HG03439 (cell line): Measurements from ENCODE around the gene FAM13A.

Experiments
- ATAC-seq: cut with Tn5 transposase; IDR thresholded peaks from one replicate; pipeline ENCODE4 v1.9.1; 2021; ENCODE audit warnings: mild to moderate bottlenecking, moderate library complexity; ENCODE audit not compliant: unreplicated experiment

The FAM13A gene

DNA sequence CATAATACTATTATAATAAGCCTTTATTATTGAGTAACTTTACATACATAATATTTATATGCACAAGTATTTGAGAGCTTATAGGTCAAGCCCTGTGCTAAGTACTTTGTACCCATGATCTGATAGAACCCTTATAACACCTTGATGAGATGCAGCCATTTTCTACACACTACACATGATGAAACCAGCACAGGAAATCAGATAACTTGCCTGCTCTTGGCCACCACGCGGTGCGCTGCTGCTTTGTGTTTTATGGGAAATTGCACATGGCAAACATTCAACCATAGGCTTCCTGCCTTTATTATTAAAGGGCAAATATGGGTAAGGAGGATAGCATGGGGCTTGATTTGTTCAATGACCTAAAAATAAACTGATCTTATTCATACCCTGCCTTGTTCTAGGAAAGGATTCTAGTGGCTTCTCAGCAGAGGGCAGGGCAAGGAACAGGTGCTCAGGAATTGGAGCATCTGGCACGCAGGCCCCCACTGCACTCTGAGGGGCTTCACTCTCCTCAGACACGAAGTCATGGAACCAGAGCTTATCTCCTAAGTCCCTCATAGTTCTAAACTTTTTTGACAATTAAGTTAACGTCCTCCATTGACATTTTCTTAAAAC is 327.7 kb downstream of the FAM13A start:
- no peak for ATAC-seq

DNA sequence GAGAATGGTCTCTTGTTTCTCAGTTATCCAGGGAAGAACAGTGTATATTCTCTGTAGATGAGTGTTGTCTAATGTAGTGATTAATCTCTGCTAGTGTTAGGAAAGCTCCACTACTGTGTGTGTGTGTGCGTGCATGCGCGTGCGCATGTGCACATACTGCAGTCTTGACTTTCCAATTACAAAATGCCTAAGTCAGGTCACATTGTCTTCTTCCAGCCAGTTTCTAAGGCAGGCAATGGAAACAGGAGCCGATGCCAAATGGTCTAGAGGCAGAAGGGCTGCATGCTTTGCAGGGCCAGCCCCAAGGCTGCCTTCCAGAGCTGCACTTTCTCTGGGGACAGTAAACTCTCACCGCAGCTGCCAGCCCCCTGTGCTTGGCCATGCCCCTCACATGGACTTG is 328.8 kb downstream of the FAM13A start:
- ATAC-seq = no peak

DNA sequence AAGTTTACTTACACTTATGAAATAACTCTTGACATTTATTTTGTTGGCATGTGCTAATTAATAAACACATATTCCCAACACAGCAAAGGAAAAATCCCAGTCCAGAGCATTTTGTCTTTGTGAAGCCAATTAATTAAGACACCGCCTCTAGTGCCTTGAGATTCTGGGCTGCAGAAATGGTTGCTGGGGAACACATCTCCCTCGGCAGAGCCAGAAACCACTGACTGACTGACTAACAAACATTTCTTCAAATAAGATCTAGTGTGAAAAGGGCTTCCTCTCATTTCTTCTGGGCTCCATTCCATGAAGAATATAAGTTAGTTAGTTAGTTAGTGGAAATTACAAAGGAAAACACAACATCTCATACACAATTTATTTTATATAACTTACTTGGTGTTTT is 331.0 kb downstream of the FAM13A start:
- ATAC-seq = no peak

DNA sequence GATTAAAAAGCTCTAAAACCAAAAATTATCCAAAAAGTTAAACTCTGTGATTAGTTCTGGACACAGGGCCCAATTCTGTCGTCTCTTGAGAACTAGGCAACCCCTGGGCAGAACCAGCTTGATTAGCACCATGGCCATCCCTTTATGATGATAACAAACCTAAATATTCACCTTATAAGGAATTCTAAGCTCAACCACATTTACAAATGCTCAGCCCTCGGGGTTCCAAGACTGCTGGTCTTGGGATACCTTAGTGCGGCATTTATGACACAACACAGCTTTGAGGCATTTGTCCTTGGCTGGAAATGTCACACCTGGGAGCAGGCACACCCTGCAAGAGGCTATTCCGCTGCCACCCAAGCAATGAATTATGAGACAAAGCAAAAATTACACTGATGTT is 331.8 kb downstream of the FAM13A start:
- ATAC-seq = no peak

DNA sequence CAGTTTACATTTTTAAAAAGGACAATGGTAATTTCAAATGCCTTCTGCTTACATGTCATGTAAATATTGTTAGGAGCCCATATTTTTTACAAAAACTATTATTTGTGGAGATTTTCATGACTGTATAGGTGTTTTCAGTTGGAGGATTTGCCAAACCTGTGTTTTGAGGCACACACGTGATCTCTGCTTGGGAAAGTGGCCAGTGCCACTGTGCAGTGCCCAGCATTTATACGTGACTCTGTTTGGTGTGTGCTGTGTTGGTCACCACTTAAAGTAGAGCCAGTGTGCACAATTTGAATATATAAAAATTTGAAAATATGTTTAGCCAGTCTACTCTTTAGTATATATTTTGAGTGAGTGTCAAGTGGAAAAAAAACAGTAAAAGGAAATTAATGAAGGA is 332.6 kb downstream of the FAM13A start:
- ATAC-seq = no peak

DNA sequence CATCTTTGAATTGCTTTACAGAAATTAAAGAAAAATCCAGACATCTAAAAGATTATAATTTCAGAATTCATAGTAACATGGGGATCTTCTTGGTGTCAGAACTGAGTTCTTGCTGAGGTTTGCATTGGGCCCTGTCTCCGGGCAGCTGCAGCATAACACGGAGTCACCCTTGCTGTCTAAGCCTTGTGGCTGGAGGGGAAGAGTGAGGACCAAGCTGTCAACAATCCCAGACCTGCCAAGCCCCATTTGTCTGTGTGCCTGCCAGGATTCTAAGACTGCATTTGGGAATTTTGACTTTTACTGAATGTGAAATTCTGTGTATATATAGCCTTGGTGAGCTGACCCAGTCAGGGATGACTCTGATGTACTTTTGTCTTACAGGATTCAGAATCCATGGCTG is 334.2 kb downstream of the FAM13A start:
- no peak for ATAC-seq

DNA sequence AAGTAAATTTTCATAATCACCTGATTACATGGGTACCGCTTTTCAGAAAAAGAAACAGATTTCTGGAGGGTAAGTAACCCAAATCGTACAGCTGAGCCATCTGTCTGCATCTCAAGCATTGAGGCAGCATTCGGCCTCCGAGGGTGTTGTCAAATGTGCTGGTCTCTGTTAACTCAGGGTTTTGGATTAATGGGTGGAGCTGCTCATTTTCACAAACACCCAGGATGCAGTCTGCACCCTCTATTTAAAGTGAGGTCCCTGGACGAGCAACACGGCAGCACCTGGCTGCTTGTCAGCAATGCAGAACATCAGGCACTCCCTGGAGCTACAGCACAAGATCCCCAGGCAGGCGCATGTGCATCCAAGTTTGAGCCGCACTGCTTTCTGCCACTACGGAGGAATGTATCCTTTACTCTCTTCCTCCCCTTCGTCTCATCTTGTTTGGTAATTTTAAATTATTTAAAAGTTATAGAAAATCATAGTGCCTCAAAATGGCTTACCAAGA is 334.7 kb downstream of the FAM13A start:
- no peak for ATAC-seq

DNA sequence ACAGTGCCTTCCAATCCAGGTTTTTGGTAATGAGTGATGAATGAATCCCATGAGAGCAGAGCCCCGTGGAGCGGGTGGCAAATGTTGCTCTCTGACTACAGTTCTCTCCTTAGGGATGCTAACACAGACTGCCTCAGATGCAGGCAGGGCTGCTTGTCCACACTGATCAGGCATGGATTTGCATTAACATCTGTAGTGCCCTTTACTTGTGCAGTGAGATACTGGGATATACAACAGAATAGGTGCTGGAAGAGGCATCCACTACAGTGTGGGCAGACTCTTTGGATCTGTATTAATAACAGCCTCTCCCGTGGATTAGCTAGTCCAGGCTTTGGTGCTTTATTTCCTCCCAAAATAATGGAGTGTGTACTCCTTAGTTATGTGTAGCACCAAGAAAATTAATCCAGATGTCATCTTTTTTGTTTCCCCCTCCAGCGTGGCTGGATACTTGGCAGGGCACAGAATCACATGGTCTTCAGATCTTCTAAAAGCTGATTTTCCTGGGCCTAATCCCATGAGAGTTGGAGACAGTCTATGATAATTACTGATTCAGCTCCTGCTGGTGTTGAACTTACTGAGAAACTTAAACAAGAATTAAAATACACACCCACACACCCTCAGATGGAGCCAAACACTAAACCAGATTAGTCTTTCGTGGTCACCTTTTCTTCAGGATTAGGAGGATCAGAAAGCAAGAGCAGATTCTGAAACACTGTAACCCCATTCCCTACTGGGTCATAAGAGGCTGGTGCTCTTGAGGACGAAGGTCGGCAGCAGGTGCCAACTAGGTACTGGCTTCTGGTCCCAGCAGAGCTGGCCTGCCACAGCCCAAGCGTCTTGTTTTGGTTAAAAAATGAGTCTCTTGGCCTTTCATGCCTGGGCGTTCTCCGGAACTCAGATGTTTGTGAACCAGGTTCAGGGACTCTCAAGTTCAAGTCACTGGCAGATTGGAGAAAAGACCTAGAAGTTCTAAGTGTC is 336.2 kb downstream of the FAM13A start:
- ATAC-seq = no peak

DNA sequence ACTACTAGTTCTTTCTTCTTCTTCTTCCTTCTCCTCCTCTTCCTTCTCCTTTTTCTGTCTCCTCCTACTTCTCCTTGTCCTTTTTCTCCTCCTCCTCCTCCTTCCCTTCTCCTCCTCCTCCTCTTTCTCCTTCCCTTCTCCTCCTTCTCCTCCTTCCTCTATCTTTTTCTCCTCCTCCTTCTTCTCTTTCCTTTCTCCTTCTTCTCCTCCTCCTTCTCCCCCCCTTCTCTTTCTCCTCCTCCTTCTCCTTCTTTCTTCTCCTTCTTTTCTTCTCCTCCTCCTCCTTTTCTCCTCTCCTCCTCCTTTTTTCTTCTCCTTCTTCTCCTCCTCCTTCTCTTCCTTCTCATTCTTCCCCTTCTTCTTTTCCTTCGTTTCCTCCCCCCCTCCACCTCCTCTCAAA is 337.6 kb downstream of the FAM13A start:
- ATAC-seq = no peak

DNA sequence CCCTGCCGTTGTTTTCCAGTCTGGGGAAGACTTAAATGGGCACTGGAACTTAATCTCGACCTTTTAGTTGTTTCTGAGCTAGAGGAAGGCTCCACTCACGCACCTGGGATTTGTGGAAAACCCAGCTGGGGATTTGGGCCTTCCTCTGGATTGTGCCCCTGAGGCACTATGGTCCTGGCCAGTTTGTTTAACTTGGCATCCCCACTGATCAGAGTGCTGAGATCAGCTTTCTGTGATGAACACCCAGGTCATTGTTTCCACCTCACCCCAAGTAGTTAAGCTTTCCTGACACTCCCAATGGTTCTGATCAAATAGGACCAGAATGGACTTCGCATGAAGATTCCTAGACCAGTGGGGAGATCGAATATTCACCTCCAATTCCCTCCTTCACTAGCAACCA is 338.9 kb downstream of the FAM13A start:
- no peak for ATAC-seq

DNA sequence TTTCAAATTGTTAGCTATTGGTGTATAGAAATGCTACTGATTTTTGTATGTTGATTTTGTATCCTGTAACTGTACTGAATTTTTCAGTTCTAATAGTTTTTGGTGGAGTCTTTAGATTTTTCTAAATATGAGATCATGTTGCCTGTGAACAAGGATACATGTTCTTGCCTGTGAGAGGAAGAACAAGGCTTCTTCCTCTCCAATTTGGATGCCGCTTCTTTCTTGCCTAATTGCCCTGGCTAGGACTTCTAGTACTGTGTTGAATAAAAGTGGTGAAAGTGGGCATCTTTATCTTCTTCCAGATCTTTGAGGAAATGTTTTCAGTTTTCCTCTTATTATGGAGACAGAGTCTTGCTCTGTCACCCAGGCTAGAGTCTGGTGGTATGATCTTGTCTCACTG is 343.2 kb downstream of the FAM13A start:
- ATAC-seq = no peak

DNA sequence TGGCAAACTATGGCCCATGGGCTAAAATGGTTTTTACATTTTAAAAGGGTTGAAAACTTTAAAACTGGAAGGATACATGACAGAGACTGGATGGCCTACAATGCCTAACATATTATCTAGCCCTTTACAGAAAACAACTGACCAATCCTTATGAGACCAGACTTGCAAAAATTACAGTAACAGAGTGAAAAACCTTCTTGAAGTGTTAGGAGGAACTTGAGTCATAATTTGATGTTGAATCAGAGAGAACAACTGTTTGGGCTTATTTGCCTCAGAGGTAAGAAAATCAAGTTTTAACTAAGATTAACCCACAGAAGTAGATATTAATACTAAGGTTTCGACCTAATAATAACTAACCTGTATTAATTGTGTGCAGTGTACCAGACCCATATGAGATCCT is 347.0 kb downstream of the FAM13A start:
- ATAC-seq = no peak

DNA sequence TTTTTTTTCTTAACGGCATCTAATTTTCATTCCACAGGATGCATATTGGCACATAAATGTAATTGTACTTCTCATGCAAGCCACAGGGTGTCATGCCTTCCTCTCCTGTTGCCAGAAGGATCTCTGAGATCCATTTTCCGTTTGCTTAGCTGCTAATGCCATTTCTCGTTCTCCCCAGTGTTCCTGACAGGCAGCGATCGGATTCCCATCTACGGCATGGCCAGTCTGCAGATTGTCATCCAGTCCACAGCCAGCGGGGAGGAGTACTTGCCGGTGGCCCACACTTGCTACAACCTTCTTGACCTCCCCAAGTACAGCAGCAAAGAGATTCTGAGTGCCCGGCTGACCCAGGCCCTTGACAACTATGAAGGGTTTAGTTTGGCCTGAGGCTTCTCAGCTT is 350.4 kb downstream of the FAM13A start:
- no peak for ATAC-seq

DNA sequence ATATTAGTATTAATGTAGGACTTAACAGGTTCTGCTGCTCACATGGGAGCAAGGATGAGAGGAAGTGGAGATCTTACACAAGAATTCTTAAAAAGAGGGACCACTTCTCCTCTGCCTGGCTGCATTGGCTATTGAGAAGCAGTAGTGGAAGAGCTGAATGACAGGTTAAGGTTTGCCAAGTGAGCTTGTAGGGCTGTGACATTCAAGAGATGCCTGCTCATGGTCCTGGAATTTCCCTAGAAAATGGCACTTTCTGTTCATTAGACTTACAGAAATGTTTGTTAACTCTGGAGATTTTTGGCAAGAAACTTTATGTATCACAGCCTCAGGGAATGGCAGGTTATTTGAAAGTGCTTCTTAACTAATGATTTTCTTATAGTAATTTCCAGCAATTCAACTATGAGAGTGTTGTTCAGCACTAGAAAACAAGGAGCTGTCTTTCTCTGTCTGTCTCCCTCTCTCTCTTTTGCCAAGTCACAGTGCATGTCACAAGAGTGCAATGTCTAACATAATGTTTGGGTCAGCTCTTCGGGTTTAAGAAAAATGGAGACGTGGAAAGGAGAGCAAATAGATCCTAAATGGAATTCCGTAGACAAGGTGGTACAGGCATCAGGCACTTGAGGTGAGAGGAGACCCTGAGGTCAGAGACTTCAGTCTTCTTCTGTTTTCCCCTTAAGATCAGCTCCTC is 351.0 kb downstream of the FAM13A start:
- ATAC-seq = no peak

DNA sequence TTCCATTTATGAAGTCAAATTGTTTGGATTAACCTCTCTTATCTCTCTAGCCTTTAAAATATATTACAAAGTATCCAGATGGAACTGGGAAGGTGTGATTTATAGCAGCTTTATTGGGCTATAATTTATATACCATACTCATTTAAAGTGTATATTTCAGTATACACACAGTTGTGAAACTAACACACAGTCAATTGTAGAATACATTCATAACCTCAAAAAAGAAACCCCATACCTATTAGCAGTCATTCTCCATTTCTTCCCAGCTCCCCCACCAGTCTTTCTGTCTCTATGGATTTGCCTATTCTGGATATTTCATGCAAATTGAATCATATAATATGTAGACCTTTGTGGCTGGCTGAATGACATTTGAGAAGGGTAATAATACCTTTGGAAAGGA is 351.8 kb downstream of the FAM13A start:
- no peak for ATAC-seq

DNA sequence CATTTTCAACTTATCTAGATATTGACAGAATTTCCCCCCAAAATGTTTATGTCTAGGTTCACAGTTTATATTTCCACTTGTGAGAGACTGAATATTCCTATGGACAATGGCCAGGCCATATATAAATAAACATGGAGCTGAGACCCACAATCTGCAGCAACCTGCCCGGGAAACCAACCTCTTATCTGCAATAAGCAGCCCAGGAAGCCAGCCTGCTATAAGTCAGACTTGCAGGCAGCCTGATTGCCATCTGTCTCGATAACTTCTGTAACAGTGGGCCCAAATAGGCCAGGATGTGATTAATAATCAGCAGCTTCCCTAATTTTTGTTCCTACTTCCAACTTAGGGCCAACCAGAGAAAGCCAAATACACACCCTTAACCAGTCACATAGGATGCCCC is 354.2 kb downstream of the FAM13A start:
- ATAC-seq = no peak

DNA sequence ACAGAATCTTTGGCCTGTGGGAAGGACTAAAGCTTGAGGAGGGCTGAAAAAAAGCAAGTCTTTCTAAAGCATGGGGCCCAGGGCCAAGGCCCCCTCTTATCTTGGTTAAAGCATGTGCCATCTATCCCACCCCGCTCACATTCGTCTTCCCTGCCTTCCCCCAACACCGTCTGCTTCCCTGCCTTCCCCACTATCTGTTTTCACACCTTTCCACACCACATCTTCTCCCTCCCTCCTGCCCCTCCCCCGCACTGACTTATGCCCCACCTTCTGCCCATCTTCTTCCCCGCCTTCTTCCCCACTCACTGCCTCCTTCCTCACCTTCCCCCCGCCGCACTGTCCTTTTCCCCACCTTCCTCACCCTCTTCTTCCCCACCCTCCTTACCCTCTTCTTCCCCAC is 358.5 kb downstream of the FAM13A start:
- no peak for ATAC-seq

DNA sequence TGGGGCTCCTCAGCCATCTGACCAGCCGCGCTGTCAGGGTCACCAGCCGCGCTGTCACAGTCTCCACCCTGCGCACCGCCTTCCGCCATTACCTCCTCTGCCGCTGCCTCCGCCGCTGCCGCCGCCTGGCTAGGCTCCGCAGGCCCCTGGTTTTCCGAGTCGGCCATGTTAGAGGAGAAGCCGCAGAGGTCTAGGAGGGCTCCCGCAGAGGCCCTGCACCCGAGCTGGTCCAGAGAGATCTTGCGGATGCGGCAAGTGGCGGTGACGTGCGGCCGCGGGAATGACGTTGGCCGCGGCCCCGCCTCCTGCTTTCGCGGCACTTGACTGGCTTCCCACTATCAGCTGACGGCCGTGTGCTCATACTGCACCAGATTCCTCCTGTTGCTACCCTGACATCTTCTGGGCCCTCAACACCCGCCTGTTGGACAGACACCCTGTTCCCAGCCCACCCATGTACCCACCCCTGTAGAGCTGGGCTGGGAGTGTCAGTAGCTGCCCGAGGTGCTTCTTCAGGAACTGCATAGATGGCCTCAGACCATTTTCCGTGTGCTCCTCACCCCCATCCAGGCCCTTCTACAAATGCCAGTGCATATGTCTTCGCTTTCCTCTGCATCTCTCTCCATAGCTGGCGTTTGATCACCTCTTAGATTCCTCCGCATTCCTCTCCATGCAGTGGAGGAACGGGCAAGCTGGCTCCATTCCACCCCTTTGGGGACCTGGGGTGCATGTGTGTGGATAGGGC is 359.2 kb downstream of the FAM13A start, which contains the start of gene NAP1L5:
Gene NAP1L5 (minus strand): TSS at position 242 of the 742 bp plus-strand sequence. CDS start 75 bp downstream, at position 167.
- peak; percentile 96 for ATAC-seq

DNA sequence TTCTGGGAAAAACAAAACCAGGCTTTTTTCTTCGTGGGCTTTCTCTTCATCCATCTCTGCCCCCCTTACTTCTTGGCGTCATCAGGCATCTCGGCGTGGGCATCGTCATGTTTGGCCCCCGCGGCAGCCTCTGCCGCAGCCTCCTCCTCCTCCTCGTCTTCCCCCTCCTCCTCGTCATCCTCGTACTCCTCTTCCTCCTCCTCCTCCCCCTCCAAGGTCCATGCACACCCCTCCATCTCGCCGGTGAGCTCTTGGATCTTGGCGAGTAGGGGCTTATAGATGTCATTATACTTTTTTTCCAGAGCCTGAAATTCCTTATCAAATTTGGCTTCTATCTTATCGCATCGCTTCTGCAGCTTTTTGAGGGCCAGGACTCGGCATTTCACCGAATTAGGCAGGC is 359.8 kb downstream of the FAM13A start:
- no peak for ATAC-seq

DNA sequence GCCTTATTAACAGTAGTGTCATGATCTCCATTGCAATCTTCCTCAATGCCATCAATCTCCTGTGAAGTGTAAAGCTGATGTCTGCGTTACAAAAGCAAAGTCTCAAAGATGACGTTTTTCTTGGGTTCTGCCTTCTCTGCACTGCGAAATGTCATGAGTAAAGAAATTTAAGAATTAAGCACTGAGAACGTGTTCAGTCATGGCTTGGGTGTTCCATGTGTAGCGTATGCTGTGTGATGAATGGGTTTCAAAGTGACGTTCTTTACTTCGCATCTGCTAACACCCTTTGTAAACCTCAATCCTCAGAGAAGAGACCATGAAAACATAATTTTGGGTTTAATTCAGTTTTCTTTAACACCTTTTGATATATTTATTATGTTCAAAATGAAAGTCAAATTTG is 360.4 kb downstream of the FAM13A start:
- no peak for ATAC-seq

DNA sequence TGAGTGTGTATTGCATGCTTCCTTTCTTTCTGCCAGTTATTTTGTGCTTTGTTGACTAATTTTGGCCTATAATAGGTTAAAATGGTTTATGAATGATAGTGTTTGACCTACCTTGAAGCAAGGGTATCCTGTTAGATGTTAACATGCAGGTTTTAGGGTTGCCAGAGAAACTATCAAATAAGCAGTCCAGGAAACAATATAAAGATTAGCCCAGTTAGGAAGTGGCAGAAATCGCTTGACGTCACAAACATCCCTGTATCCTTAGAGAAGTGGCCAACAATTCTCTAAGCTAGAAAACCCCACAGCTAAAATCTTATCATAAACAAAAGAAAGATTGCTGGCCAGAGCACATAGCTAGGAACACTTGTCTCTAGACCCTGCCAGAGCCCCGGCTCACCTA is 363.2 kb downstream of the FAM13A start:
- no peak for ATAC-seq
